ENCODE results near the gene BAG3. TPM values are rescaled to one million over a fixed set of nuclear protein-coding genes. Genes with fewer than 3 reads are reported as not detected.

BAG3 gene
- total RNA-seq, 4 donors from 2014 or later = 23.8 to 38.4 (median 32.0) TPM

DNA sequence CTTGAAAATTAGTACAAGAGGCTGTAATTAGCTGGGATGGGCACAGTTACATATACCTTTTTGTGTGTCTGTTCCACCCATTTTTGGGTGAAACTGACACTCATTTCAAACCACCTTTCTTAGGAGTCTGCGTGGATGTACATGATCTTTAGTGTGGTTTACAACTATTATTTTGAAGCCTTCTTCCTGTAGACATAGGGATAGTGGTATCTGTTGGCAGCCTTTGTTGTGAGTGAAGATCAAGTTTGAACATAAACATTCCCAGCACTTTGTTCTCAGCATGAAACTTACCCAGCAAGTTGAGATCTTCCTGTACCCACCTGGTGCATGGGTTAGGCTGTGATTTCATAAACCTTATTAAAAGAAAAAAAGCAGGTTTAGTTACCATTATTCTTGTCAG lies 2.0 kb downstream of the BAG3 start:
- Histone ChIP-seq H3K36me3 (no peaks in the 10 kb centered on the region), H3K9me3 (no peaks in the 10 kb centered on the region), H3K4me1 (peaks cover 0 to 63% (median 36%) of the 10 kb centered on the region in 4 donors), H3K4me3 (peak overlapping the region in 3 of 4 donors; percentile 77 to 92 (median 79)), H3K27ac (peak overlapping the region; percentile 97 to 99 (median 98)), H3K27me3 (no peaks in the 10 kb centered on the region)
- 80 to 84% methylated on average over 1 of the region's 1 CpG for WGBS, 2 donors
- DNase-seq (ENCODE audit: low spot score in 2 of 2) = no peak
- TF ChIP-seq, protein P1, sequence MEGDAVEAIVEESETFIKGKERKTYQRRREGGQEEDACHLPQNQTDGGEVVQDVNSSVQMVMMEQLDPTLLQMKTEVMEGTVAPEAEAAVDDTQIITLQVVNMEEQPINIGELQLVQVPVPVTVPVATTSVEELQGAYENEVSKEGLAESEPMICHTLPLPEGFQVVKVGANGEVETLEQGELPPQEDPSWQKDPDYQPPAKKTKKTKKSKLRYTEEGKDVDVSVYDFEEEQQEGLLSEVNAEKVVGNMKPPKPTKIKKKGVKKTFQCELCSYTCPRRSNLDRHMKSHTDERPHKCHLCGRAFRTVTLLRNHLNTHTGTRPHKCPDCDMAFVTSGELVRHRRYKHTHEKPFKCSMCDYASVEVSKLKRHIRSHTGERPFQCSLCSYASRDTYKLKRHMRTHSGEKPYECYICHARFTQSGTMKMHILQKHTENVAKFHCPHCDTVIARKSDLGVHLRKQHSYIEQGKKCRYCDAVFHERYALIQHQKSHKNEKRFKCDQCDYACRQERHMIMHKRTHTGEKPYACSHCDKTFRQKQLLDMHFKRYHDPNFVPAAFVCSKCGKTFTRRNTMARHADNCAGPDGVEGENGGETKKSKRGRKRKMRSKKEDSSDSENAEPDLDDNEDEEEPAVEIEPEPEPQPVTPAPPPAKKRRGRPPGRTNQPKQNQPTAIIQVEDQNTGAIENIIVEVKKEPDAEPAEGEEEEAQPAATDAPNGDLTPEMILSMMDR (IDR thresholded peaks at IDR 0.05) = no peak
- TF ChIP-seq POLR2A (IDR thresholded peaks at IDR 0.05) (no peak), EP300 (IDR thresholded peaks at IDR 0.05) (no peak)

DNA sequence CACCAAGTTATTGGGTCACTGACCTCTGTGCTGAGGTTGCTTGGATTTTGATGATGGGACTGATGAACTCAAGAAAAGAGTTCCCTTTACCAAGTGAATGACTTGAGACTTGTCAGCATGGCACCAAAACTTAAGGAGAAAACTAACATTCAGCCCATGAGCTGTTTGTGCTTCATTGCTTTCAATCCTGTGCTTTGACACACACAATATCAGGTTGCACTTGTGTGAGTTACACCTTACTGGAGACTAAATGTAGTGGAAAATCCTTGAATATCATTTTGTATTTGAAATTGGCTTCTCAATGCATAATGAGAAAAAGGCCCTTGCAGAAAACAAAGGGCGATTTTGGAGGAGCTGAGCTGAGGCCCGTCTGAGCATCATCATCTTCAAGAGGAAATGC lies 2.7 kb downstream of the BAG3 start:
- WGBS, 2 donors = 49 to 59% methylated on average over 2 of the region's 2 CpGs
- H3K4me3 ChIP-seq = peak overlapping the region in 1 of 4 donors; percentile 13

DNA sequence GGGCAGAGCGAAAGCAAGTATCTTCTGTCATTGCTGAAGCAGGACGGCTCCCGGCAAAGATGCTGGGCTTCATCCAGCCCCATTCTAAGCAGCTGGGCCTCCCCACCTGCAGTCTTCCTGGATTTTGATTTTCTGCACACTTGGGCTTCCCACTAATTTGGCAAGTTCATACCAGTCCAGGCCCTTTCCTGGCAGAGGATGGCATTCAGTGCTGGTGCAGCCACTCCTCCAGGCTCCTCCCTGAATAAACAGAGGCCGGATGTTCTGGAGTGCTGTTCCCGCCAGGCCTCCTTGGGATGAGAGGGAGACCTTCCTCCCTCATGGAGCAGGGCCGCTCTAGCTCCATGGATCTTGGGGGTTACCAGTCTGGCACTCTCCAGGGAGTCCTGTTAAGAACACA lies 3.4 kb downstream of the BAG3 start:
- no peaks in the 10 kb centered on the region for H3K36me3 ChIP-seq
- peak in 1 of 2 donors; percentile 20 for TF ChIP-seq EP300 (IDR thresholded peaks at IDR 0.05)
- TF ChIP-seq, protein P1 (IDR thresholded peaks at IDR 0.05) = no peak
- no peaks in the 10 kb centered on the region for H3K9me3 ChIP-seq
- peaks cover 4 to 76% (median 47%) of the 10 kb centered on the region in 4 donors for H3K4me1 ChIP-seq
- no peak for DNase-seq (ENCODE audit: low spot score in 2 of 2)
- no peaks in the 10 kb centered on the region for H3K27me3 ChIP-seq
- H3K4me3 ChIP-seq = peak overlapping the region in 1 of 4 donors; percentile 13
- WGBS, 2 donors = 67 to 70% methylated on average over 6 of the region's 6 CpGs
- peak overlapping the region in 3 of 4 donors; percentile 50 to 99 (median 98) for H3K27ac ChIP-seq

More for the DNA sequence above, 2.7 kb downstream of the BAG3 start:
- H3K36me3 ChIP-seq = no peaks in the 10 kb centered on the region
- peaks cover 4 to 70% (median 42%) of the 10 kb centered on the region in 4 donors for H3K4me1 ChIP-seq
- no peaks in the 10 kb centered on the region for H3K9me3 ChIP-seq
- peak overlapping the region in 3 of 4 donors; percentile 23 to 99 (median 98) for H3K27ac ChIP-seq
- no peak for DNase-seq (ENCODE audit: low spot score in 2 of 2)
- TF ChIP-seq, protein P1 (IDR thresholded peaks at IDR 0.05) = no peak
- TF ChIP-seq POLR2A (IDR thresholded peaks at IDR 0.05) = no peak
- TF ChIP-seq EP300 (IDR thresholded peaks at IDR 0.05) = no peak
- no peaks in the 10 kb centered on the region for H3K27me3 ChIP-seq

DNA sequence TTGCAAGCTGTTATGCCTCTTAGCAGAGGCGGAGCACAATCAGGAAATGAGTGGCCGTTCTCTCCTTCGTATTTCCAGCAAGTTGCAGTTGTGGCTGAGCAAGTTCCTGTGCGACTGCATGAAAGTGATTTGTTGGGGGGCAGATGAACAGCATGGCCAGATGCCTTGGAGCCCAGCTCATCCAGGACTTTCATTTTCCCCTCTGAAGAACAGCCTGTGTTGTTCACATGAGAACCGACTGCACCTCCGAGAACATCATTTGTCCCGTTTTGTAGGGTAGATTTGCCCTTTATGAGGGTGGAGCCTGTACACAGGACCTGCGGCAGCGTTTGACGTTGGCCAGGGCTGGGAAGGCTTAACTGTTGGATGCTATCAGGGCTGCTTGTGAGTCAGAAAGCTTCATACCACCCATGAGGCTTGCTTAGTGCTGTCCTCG lies 4.4 kb downstream of the BAG3 start:
- Histone ChIP-seq H3K27me3 (no peaks in the 10 kb centered on the region), H3K4me3 (peak overlapping the region in 1 of 4 donors; percentile 22), H3K4me1 (peaks cover 4 to 80% (median 49%) of the 10 kb centered on the region in 4 donors), H3K36me3 (no peaks in the 10 kb centered on the region), H3K9me3 (no peaks in the 10 kb centered on the region), H3K27ac (peak overlapping the region; percentile 34 to 99 (median 74))
- TF ChIP-seq EP300 (IDR thresholded peaks at IDR 0.05) (peak in 1 of 2 donors; percentile 62), POLR2A (IDR thresholded peaks at IDR 0.05) (peak in 1 of 2 donors; percentile 21)
- TF ChIP-seq, protein P1 (IDR thresholded peaks at IDR 0.05) = no peak
- peak in 1 of 2 donors; percentile 28 for DNase-seq (ENCODE audit: low spot score in 2 of 2)
- 48 to 51% methylated on average over 11 of the region's 11 CpGs for WGBS, 2 donors

DNA sequence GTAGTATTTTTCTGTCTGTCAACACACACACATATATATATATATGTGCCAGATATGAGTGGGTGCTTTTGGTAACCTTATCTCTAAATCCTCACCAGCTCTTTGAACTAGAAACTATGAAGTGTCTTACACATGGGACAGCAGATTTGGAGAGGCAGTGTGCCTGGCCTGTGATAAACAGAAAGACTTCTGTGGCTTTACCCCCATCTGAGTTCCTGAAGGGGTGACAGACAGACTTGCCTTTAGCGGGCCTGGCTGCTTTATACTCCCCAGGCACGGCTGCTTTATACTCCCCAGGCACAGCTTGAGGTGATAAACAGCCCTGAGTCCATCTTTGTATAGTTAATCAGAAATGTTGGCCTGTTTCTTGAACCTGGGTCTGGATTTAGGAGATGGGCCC lies 5.6 kb downstream of the BAG3 start:
- no peak for DNase-seq (ENCODE audit: low spot score in 2 of 2)
- no peaks in the 10 kb centered on the region for H3K9me3 ChIP-seq
- TF ChIP-seq POLR2A (IDR thresholded peaks at IDR 0.05) (no peak), EP300 (IDR thresholded peaks at IDR 0.05) (no peak)
- TF ChIP-seq, protein P1 (IDR thresholded peaks at IDR 0.05) = no peak
- no peak overlapping the region for H3K4me3 ChIP-seq
- H3K4me1 ChIP-seq = peaks cover 4 to 90% (median 53%) of the 10 kb centered on the region in 4 donors
- WGBS, 2 donors = 88 to 90% methylated on average over 2 of the region's 2 CpGs
- H3K27me3 ChIP-seq = no peaks in the 10 kb centered on the region
- peak overlapping the region; percentile 63 to 99 (median 82) for H3K27ac ChIP-seq
- no peaks in the 10 kb centered on the region for H3K36me3 ChIP-seq

Data from tibial nerve (tissue), 4 donors.